MCF 10A (cell line): ENCODE measurements around the gene TUBA1C. TPM values are rescaled to one million over a fixed set of nuclear protein-coding genes. Genes with fewer than 3 reads are reported as not detected.

Experiments used
- BruUV-seq: library from RNA; stranded (reverse); fragments of 400-500 nt; replicated peaks from 2 replicates; lab custom pipeline; 2021; lab: Mats Ljungman, UMichigan
- CTCF ChIA-PET: fragments of 300-600 bp; sonication (Branson Sonifier 250); formaldehyde crosslinking; extraction: SDS; loops from one replicate; lab custom pipeline; 2021; ENCODE audit warnings: antibody characterized with exemption, inconsistent platforms; lab: Yijun Ruan, JAX
- POLR2A ChIA-PET: fragments of 300-600, 350-650 bp; sonication (Branson Sonifier 250); formaldehyde crosslinking; extraction: SDS; loops from one replicate; lab custom pipeline; 2020; ENCODE audit warnings: antibody characterized with exemption, inconsistent platforms; lab: Yijun Ruan, JAX
- DNase-seq: peaks from one replicate; pipeline ENCODE4 v3.0.0-alpha.2; 2018; ENCODE audit not compliant: unreplicated experiment
- H3K27ac Mint-ChIP-seq: one replicate; pipeline ENCODE4 v1.8.0; 2022; ENCODE audit warnings: mild to moderate bottlenecking, low read depth, mixed read lengths; ENCODE audit not compliant: unreplicated experiment
- H3K27me3 Mint-ChIP-seq: one replicate; pipeline ENCODE4 v1.8.0; 2022; ENCODE audit warnings: mixed read lengths; ENCODE audit not compliant: insufficient read depth, unreplicated experiment
- H3K36me3 Mint-ChIP-seq: one replicate; pipeline ENCODE4 v1.8.0; 2022; ENCODE audit warnings: mild to moderate bottlenecking, moderate library complexity, mixed read lengths; ENCODE audit not compliant: insufficient read depth, unreplicated experiment
- H3K4me1 Mint-ChIP-seq: one replicate; pipeline ENCODE4 v1.8.0; 2022; ENCODE audit warnings: mixed read lengths; ENCODE audit not compliant: insufficient read depth, unreplicated experiment
- H3K4me3 Mint-ChIP-seq: one replicate; pipeline ENCODE4 v1.8.0; 2022; ENCODE audit warnings: mild to moderate bottlenecking, moderate library complexity, mixed read lengths; ENCODE audit not compliant: unreplicated experiment
- H3K9me3 Mint-ChIP-seq: one replicate; pipeline ENCODE4 v1.8.0; 2022; ENCODE audit warnings: mixed read lengths; ENCODE audit not compliant: unreplicated experiment
- intact Hi-C: fragments of 100-400 bp; cut with micrococcal nuclease; formaldehyde crosslinking; loops from 2 replicates; pipeline ENCODE4 v1.14.1; 2022
- total RNA-seq: library from RNA; stranded (reverse); gene quantifications from 2 replicates; pipeline ENCODE4 v1.2.3, GENCODE V29; 2022
- TF ChIP-seq, protein P1 (sequence below): fragments of 200-600 bp; IDR thresholded peaks from one replicate; pipeline ENCODE4 v1.8.0; 2022; ENCODE audit warnings: antibody characterized with exemption, mild to moderate bottlenecking; ENCODE audit not compliant: unreplicated experiment

TUBA1C gene
- total RNA-seq, 1 experiment from 2014 or later: 303 TPM

DNA sequence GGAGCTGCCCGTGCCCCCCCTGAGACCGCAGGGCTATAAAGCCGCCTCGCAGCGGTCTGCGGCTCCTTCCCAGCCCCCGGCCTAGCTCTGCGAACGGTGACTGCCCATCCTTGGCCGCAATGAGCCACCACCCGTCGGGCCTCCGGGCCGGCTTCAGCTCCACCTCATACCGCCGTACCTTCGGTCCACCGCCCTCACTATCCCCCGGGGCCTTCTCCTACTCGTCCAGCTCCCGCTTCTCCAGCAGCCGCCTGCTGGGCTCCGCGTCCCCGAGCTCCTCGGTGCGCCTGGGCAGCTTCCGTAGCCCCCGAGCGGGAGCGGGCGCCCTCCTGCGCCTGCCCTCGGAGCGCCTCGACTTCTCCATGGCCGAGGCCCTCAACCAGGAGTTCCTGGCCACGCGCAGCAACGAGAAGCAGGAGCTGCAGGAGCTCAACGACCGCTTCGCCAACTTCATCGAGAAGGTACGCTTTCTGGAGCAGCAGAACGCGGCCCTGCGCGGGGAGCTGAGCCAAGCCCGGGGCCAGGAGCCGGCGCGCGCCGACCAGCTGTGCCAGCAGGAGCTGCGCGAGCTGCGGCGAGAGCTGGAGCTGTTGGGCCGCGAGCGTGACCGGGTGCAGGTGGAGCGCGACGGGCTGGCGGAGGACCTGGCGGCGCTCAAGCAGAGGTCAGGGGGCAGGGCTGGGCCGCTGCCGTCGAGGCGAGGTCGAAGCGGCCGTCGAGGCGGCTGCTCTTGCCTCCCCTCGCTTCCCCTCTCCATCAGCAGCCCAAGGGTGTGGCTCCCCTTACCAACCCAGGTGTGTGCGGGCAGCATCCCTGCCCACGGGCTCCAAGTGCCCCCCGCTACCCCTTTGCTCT is 30.4 kb downstream of the TUBA1C start, which contains the start of gene PRPH:
Gene PRPH (plus strand): TSS at position 66 of the 855 bp plus-strand sequence. CDS start 54 bp downstream, at position 120.
- H3K27me3 Mint-ChIP-seq: peaks cover 11% of the 10 kb centered on the region
- H3K9me3 Mint-ChIP-seq: no peaks in the 10 kb centered on the region
- no peak for DNase-seq
- intact Hi-C loops: no loop called here
- BruUV-seq: no TSS peak
- CTCF ChIA-PET: interaction anchor here (0.5 to 16.4 kb wide), 12 partner anchors 11 to 572 kb away, joined by 3 to 251 read pairs (median 5); partner anchors contain the start of genes C1QL4, DNAJC22, KCNH3 and TROAP
- POLR2A ChIA-PET: no interaction called here
- no peaks in the 10 kb centered on the region for H3K36me3 Mint-ChIP-seq
- no peak within 1 kb of the TSS for H3K27ac Mint-ChIP-seq
- no peak within 1 kb of the TSS for H3K4me3 Mint-ChIP-seq
- TF ChIP-seq, protein P1, sequence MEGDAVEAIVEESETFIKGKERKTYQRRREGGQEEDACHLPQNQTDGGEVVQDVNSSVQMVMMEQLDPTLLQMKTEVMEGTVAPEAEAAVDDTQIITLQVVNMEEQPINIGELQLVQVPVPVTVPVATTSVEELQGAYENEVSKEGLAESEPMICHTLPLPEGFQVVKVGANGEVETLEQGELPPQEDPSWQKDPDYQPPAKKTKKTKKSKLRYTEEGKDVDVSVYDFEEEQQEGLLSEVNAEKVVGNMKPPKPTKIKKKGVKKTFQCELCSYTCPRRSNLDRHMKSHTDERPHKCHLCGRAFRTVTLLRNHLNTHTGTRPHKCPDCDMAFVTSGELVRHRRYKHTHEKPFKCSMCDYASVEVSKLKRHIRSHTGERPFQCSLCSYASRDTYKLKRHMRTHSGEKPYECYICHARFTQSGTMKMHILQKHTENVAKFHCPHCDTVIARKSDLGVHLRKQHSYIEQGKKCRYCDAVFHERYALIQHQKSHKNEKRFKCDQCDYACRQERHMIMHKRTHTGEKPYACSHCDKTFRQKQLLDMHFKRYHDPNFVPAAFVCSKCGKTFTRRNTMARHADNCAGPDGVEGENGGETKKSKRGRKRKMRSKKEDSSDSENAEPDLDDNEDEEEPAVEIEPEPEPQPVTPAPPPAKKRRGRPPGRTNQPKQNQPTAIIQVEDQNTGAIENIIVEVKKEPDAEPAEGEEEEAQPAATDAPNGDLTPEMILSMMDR: no peak
- H3K4me1 Mint-ChIP-seq: peaks cover 6% of the 10 kb centered on the region

DNA sequence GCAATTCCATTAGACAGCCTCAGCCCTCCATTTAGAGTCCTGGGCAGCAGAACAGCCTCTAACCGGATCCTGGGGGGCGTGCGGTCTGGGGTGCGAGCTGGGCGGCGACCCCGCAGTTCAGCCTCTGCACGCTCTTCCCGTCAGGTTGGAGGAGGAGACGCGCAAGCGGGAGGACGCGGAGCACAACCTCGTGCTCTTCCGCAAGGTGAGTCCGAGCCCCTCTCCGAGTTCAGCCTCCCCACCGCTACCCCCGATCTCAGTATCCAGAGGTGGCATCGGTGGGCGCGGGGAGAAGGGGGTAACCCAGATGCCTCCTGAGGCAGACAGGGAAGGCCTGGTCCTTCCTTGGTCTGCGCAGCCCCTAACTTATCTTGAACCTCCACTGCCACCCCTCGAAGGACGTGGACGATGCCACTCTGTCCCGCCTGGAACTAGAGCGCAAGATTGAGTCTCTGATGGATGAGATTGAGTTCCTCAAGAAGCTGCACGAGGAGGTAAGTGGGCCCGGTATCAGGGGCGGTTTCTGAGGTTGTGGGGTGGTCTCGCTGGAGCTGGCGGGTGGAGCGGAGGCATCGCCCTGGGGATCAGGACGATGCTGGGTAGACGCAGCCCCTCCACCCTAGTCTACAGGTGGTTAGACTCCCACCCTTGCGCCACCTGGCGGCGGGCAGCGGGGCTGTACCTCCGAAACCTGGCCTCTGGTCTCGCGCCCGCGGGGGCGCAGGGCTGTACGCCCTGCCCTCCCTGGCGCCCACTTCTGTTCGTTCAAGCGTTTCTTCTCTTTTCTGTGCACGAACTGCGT is 31.4 kb downstream of the TUBA1C start:
- DNase-seq: peak; percentile 45
- H3K4me3 Mint-ChIP-seq: peak overlapping the region; percentile 67
- TF ChIP-seq, protein P1: peak; percentile 92
- intact Hi-C loops: no loop called here
- H3K27me3 Mint-ChIP-seq: peaks cover 11% of the 10 kb centered on the region
- H3K4me1 Mint-ChIP-seq: peaks cover 6% of the 10 kb centered on the region
- H3K36me3 Mint-ChIP-seq: no peaks in the 10 kb centered on the region
- TSS peak; percentile 60 for BruUV-seq
- ChIA-PET POLR2A (no interaction called here), CTCF (interaction anchor here (0.7 to 16.4 kb wide), 20 partner anchors 8 to 1638 kb away, joined by 3 to 251 read pairs (median 5); partner anchors contain the start of genes C1QL4, DNAJC22, KCNH3 and TROAP)
- no peak overlapping the region for H3K27ac Mint-ChIP-seq
- no peaks in the 10 kb centered on the region for H3K9me3 Mint-ChIP-seq

DNA sequence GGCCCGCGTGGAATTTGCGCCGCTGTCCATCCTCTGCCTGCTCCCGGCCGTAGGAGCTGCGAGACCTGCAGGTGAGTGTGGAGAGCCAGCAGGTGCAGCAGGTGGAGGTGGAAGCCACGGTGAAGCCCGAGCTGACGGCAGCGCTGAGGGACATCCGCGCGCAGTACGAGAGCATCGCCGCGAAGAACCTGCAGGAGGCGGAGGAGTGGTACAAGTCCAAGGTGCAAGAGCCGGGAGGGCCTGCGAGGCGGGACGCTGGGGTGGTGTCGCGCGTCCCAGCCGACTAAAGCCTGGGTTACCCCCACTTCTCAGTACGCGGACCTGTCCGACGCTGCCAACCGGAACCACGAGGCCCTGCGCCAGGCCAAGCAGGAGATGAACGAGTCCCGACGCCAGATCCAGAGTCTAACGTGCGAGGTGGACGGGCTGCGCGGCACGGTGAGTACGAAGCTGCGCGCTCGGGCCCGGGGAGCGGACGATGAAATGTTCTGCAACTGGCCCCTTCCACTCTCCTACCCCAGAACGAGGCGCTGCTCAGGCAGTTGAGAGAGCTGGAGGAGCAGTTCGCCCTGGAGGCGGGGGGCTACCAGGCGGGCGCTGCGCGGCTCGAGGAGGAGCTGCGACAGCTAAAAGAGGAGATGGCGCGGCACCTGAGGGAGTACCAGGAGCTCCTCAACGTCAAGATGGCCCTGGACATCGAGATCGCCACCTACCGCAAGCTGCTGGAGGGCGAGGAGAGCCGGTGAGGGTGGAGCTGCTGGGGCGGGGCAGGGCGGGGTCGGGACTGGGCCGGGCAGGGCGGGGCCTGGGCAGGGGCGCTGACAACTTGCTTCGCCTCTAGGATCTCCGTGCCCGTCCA is 32.2 kb downstream of the TUBA1C start:
- peaks cover 11% of the 10 kb centered on the region for H3K27me3 Mint-ChIP-seq
- intact Hi-C loops: no loop called here
- H3K27ac Mint-ChIP-seq: no peak overlapping the region
- TF ChIP-seq, protein P1: no peak
- H3K9me3 Mint-ChIP-seq: no peaks in the 10 kb centered on the region
- ChIA-PET POLR2A (interaction anchor here (1.2 kb wide), 1 partner anchor 33 kb away, joined by 4 read pairs; the partner anchor contains the start of gene TUBA1C), CTCF (interaction anchor here (0.5 to 16.4 kb wide), 20 partner anchors 9 to 1637 kb away, joined by 3 to 251 read pairs (median 5); partner anchors contain the start of genes C1QL4, DNAJC22 and TROAP)
- DNase-seq: peak; percentile 73
- H3K4me3 Mint-ChIP-seq: peak overlapping the region; percentile 67
- peaks cover 6% of the 10 kb centered on the region for H3K4me1 Mint-ChIP-seq
- no TSS peak for BruUV-seq
- no peaks in the 10 kb centered on the region for H3K36me3 Mint-ChIP-seq
